B cell (primary cell): ENCODE measurements around the gene NUP214. TPM values are rescaled to one million over a fixed set of nuclear protein-coding genes. Genes with fewer than 3 reads are reported as not detected.

ENCODE experiments used
- ATAC-seq: fragments of 200-7000 bp; cut with Tn5 transposase; one replicate; pipeline ENCODE4 v1.10.0; 2021; ENCODE audit warnings: low read depth, mild to moderate bottlenecking, moderate number of reproducible peaks, moderate library complexity
- CTCF ChIA-PET: fragments of 350-600 bp; sonication (Branson Sonifier 250); formaldehyde crosslinking; loops from one replicate; lab custom pipeline; 2021; ENCODE audit warnings: antibody characterized with exemption, inconsistent platforms; lab: Charles Lee
- POLR2A ChIA-PET: fragments of 350-600 bp; sonication (Branson Sonifier 250); formaldehyde crosslinking; loops from one replicate; lab custom pipeline; 2021; ENCODE audit warnings: antibody characterized with exemption; lab: Charles Lee
- DNase-seq: peaks from one replicate; pipeline ENCODE4 v3.0.0; 2013
- H2AFZ ChIP-seq: 2 replicates; pipeline ENCODE4 v1.6.1; 2012; ENCODE audit warnings: mild to moderate bottlenecking, low read depth, low read length; ENCODE audit not compliant: insufficient read depth, poor library complexity, severe bottlenecking
- H3K27ac ChIP-seq, 2 donors: 1 replicate in 1 of 2; 2 replicates in 1 of 2; pipeline ENCODE4 v1.5.1; 2012 to 2013; ENCODE audit warnings: low read length in 2 of 2, mild to moderate bottlenecking in 2 of 2, moderate library complexity in 1 of 2
- H3K27me3 ChIP-seq, 4 experiments: fragments of 200-600 bp in 1 of 4; sonication (generic) in 1 of 4; replicated peaks in 1 of 4; 1 replicate in 2 of 4; 2 replicates in 2 of 4; pipeline versions ENCODE4 v1.6.1 to v1.7.0; 2013 to 2016; ENCODE audit warnings: low read length in 3 of 4, mild to moderate bottlenecking in 2 of 4, mixed read lengths in 1 of 4, moderate library complexity in 1 of 4; ENCODE audit not compliant: insufficient read depth in 4 of 4, control insufficient read depth in 3 of 4; ENCODE audit errors: control extremely low read depth in 1 of 4
- H3K36me3 ChIP-seq, 2 experiments: replicated peaks in 1 of 2; 1 replicate in 1 of 2; 2 replicates in 1 of 2; pipeline versions ENCODE4 v1.6.1 to v1.7.1; 2013; ENCODE audit warnings: low read length in 1 of 2; ENCODE audit not compliant: insufficient read depth in 2 of 2, control insufficient read depth in 1 of 2; ENCODE audit errors: control extremely low read depth in 1 of 2, extremely low read depth in 1 of 2
- H3K4me1 ChIP-seq, 2 donors: fragments of 200-600 bp in 1 of 2; sonication (generic) in 1 of 2; 1 replicate in 1 of 2; 2 replicates in 1 of 2; pipeline versions ENCODE4 v1.5.1 to v1.6.1; 2013 to 2017; ENCODE audit warnings: low read length in 2 of 2; ENCODE audit not compliant: control insufficient read depth in 2 of 2, insufficient read depth in 2 of 2
- H3K4me2 ChIP-seq: replicated peaks from 2 replicates; pipeline ENCODE3; 2012; ENCODE audit warnings: mild to moderate bottlenecking, low read depth, low read length; ENCODE audit not compliant: poor library complexity, severe bottlenecking
- H3K4me3 ChIP-seq, 5 experiments: fragments of 200-600 bp in 1 of 5; sonication (generic) in 1 of 5; 1 replicate in 3 of 5; 2 replicates in 2 of 5; pipeline versions ENCODE4 v1.5.1 to v1.7.0; 2011 to 2016; ENCODE audit warnings: low read length in 4 of 5, mild to moderate bottlenecking in 4 of 5, low read depth in 2 of 5, control low read depth in 1 of 5, moderate library complexity in 1 of 5; ENCODE audit not compliant: insufficient read depth in 1 of 5; ENCODE audit errors: control extremely low read depth in 1 of 5, extremely low read depth in 1 of 5
- H3K79me2 ChIP-seq: fragments of 200-600 bp; sonication (generic); one replicate; pipeline ENCODE4 v1.6.0; 2016; ENCODE audit warnings: low read length; ENCODE audit not compliant: control insufficient read depth, insufficient read depth
- H3K9ac ChIP-seq: fragments of 200-600 bp; sonication (generic); 2 replicates; pipeline ENCODE4 v1.6.1; 2017; ENCODE audit warnings: mild to moderate bottlenecking, low read length, moderate library complexity
- H3K9me3 ChIP-seq, 3 donors: one replicate each; pipeline versions ENCODE4 v1.6.1 to v1.7.1; 2013; ENCODE audit warnings: low read length in 2 of 3; ENCODE audit not compliant: control insufficient read depth in 2 of 3, insufficient read depth in 1 of 3; ENCODE audit errors: control extremely low read depth in 1 of 3
- H4K20me1 ChIP-seq: 2 replicates; pipeline ENCODE4 v1.6.0; 2012; ENCODE audit warnings: mild to moderate bottlenecking, low read length; ENCODE audit not compliant: insufficient read depth, control insufficient read depth, poor library complexity, severe bottlenecking
- H3K27ac Mint-ChIP-seq: one replicate; pipeline ENCODE4 v1.8.0; 2021; ENCODE audit warnings: mixed read lengths
- H3K27me3 Mint-ChIP-seq: one replicate; pipeline ENCODE4 v1.8.0; 2021; ENCODE audit warnings: mixed read lengths
- H3K4me1 Mint-ChIP-seq: one replicate; pipeline ENCODE4 v1.8.0; 2021; ENCODE audit warnings: mixed read lengths
- H3K4me3 Mint-ChIP-seq: one replicate; pipeline ENCODE4 v1.8.0; 2021; ENCODE audit warnings: mixed read lengths
- H3K9me3 Mint-ChIP-seq: one replicate; pipeline ENCODE4 v1.8.0; 2022; ENCODE audit warnings: mixed read lengths; ENCODE audit not compliant: insufficient read depth
- CTCF ChIP-seq: fragments of 200-600 bp; IDR thresholded peaks from one replicate; pipeline ENCODE4 v1.8.0; 2022; ENCODE audit warnings: antibody characterized with exemption, mild to moderate bottlenecking
- EZH2 ChIP-seq: IDR thresholded peaks from 2 replicates; pipeline ENCODE4 v1.6.1; 2012; ENCODE audit warnings: borderline replicate concordance, low read depth, mild to moderate bottlenecking, moderate library complexity, low read length; ENCODE audit not compliant: insufficient read depth, poor library complexity, severe bottlenecking
- WGBS: methylation state at CpG from one replicate; pipeline ENCODE4 v1.1.5; 2013; ENCODE audit warnings: missing lambda C conversion rate; ENCODE audit not compliant: insufficient coverage; 5-methylcytosine and 5-hydroxymethylcytosine counted together
- intact Hi-C: fragments of 100-400 bp; cut with micrococcal nuclease; formaldehyde crosslinking; loops from one replicate; pipeline ENCODE4 v1.10.0; 2022
- polyA plus RNA-seq: library from polyadenylated mRNA; depleted of rRNA; stranded (reverse); fragments of >200 nt; gene quantifications from 2 replicates; pipeline ENCODE4 v1.2.3, GENCODE V29; 2012
- total RNA-seq, 2 donors: library from RNA; stranded (reverse); fragments of 120-200 nt in 1 of 2; gene quantifications; 1 replicate in 1 of 2; 2 replicates in 1 of 2; pipeline versions ENCODE4 v1.2.3 to v1.2.4, GENCODE V29; 2013 to 2022

NUP214 gene
- total and polyA plus RNA-seq, 2 donors (not counting 1 experiment from before 2014, with no cell fraction given), result 19.0 to 94.6 TPM

DNA sequence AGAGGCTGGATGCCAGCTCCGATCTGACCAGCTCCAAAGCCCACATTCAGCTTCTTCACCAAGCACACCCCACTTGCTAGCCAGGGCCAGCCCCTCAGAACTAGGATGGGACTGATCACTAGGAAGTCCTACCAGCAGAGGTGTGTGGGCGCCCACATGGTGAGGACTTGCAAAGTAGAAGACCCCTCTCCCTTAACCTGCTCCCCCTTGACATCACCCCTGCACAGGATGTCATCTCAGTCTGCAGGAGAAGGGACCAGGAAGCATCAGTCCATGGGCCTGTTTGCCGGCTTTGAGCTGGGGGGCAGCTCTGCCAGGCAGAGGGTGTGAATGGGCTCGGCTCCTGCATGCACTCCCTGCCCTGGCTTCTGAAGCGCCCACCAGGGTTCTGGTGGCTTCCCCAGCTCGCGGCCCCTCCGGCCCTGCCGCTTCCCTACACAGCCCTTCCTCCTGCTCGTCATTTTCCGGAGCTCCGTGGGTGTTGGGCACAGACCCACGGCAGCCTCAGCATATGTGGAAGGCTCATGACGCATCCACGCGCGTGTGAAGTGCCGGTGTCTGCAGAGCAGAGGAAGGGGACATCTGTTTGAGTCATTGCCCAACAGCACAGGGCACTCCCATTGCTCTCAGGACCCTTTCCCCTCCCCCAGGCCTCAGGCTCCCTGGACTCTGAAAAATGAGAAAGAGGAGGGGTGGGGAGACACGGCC, 154.6 kb downstream of the NUP214 start:
- Histone ChIP-seq H3K9ac (no peak overlapping the region), H3K9me3 (no peaks in the 10 kb centered on the region), H3K4me2 (no peak overlapping the region), H3K36me3 (no peaks in the 10 kb centered on the region), H2AFZ (no peak overlapping the region), H3K79me2 (peaks cover 14% of the 10 kb centered on the region), H3K27me3 (peaks cover 0 to 17% (median 5%) of the 10 kb centered on the region in 4 experiments), H3K4me1 (peaks cover 18 to 25% of the 10 kb centered on the region in 2 donors), H4K20me1 (peaks cover 8% of the 10 kb centered on the region), H3K27ac (no peak overlapping the region), H3K4me3 (no peak overlapping the region)
- intact Hi-C loops, result loop anchor here (5.0 to 10.0 kb wide), 2 partner anchors 55 to 962 kb away; no protein-coding TSS in a partner anchor
- H3K9me3 Mint-ChIP-seq, result no peaks in the 10 kb centered on the region
- POLR2A ChIA-PET, result no interaction called here
- H3K27me3 Mint-ChIP-seq, result peaks cover 10% of the 10 kb centered on the region
- CTCF ChIA-PET, result interaction anchor here (1.4 to 3.0 kb wide), 2 partner anchors 56 to 100 kb away, joined by 3 to 15 read pairs; no protein-coding TSS in a partner anchor
- no peak for DNase-seq
- TF ChIP-seq CTCF, result no peak
- TF ChIP-seq EZH2, result no peak
- H3K4me3 Mint-ChIP-seq, result peak overlapping the region; percentile 29
- peaks cover 27% of the 10 kb centered on the region for H3K4me1 Mint-ChIP-seq
- 78% methylated on average over 11 of the region's 19 CpGs for WGBS
- no peak for ATAC-seq
- H3K27ac Mint-ChIP-seq, result no peak overlapping the region

DNA sequence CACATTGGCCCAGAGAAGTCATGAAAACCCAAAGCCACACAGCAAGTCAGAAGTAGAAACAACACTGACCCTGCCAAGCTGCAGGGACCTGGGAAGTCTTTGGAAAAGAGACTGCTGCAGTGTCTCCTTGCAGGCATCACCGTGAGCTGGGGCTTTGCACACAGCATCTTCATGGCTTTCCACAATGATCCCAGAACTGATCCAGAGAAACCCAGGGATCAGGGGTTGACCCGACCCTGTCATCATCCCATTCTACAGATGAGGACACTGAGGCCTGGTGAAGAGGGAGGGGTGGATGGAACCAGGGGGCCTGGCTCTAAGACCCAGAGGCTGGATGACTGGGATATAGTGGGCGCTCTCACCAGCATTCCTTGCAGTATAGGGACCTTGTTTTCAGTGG, 155.3 kb downstream of the NUP214 start:
- peaks cover 5% of the 10 kb centered on the region for H4K20me1 ChIP-seq
- Mint-ChIP-seq H3K27ac (no peak overlapping the region), H3K27me3 (peaks cover 10% of the 10 kb centered on the region), H3K4me1 (peaks cover 23% of the 10 kb centered on the region), H3K9me3 (no peaks in the 10 kb centered on the region), H3K4me3 (no peak overlapping the region)
- ATAC-seq, result no peak
- intact Hi-C loops, result no loop called here
- H3K79me2 ChIP-seq, result peaks cover 8% of the 10 kb centered on the region
- WGBS, result 100% methylated on average over 1 of the region's 3 CpGs
- no peak for DNase-seq
- CTCF ChIA-PET, result interaction anchor here (0.6 to 3.0 kb wide), 3 partner anchors 55 to 100 kb away, joined by 3 to 15 read pairs (median 3); no protein-coding TSS in a partner anchor
- H3K27me3 ChIP-seq, result peaks cover 0 to 17% (median 5%) of the 10 kb centered on the region in 4 experiments
- H3K9ac ChIP-seq, result no peak overlapping the region
- no peak overlapping the region for H3K4me2 ChIP-seq
- H3K36me3 ChIP-seq, result no peaks in the 10 kb centered on the region
- TF ChIP-seq EZH2 (no peak), CTCF (no peak)
- H2AFZ ChIP-seq, result no peak overlapping the region
- POLR2A ChIA-PET, result no interaction called here
- H3K9me3 ChIP-seq, result no peaks in the 10 kb centered on the region
- H3K27ac ChIP-seq, result no peak overlapping the region
- peaks cover 18 to 25% of the 10 kb centered on the region in 2 donors for H3K4me1 ChIP-seq
- H3K4me3 ChIP-seq, result no peak overlapping the region
